HFF-Myc (cell line): Measurements from ENCODE around the gene GLRA3.
"Not testable (repeated sequence)": the region's sequence is repeated elsewhere in the genome, so short reads cannot be mapped to it uniquely, and the experiment has no call there.

Source experiments
- DNase-seq: peaks from one replicate; pipeline ENCODE4 v3.0.0-alpha.2; 2011; ENCODE audit warnings: low read depth; ENCODE audit errors: extremely low read depth
- H3K4me3 ChIP-seq: replicated peaks from 2 replicates; pipeline ENCODE4 v1.5.1; 2011; ENCODE audit warnings: low read depth, mild to moderate bottlenecking, control low read depth, low read length
- TF ChIP-seq, protein P1 (sequence below): IDR thresholded peaks from 2 replicates; pipeline ENCODE4 v1.5.1; 2012; ENCODE audit warnings: mild to moderate bottlenecking, low read depth, low read length, control low read depth; ENCODE audit errors: missing control alignments

The GLRA3 gene

DNA sequence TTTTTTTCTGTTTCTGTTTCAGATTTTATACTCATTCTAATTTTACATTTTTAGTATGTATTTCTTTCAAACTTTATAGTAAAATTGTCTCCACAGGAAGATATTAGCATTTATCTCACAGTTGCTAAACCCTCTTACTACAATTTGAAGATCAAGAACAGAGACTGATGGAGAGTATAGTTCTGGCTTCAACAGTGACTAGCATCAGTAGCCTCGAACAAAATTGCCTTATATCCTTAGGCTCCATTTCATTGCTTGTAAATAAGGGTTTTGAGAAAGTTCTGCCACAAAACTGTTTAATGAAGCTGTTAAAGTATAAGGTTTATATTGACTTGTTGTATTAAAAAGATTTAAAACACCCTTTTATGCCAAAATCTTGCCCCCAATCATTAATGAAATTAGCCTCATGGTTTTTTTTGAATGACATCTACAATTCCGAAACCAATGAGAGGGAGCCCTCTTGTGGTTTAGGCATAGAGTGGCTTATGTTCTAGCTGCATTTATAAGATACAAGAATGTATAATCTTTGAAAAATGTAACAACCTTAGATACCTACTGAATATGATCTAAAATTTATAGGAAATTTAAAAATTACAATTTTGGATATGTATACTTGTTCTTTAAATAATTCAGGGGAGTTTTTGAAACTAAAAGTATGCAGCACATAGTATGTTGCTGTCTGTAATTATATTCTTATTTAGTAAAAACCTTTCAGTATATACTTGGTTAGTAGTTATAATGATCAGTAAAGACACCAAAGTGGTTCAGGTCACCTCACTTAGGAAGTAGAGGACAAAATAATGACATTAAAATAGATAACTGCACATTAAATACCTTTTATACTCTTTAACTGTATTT, 196.9 kb downstream of the GLRA3 start:
- H3K4me3 ChIP-seq: no peak overlapping the region
- peak; percentile 20 for DNase-seq

DNA sequence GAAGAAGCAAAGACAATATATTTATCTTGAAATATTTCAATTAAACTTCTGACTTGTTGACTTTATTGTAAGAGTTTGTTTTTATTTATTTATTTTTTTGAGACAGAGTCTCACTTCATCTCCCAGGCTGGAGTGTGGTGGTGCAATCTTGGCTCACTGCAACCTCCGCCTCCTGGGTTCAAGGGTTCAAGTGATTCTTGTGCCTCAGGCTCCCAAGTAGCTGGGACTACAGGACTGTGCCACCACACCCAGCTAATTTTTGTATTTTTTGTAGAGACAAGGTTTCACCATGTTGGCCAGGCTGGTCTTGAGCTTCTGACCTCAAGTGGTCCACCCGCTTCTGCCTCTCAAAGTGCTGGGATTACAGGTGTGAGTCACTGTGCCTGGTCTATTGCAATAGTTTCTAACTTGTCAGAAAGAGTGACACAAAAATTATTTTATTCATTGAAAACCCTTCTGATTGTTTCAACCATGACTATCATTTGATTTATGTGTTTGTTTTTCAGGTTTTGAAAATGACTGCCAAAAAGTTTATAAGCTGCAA, 199.1 kb downstream of the GLRA3 start:
- not testable (repeated sequence) for DNase-seq, H3K4me3 ChIP-seq

More for the DNA sequence above, 196.9 kb downstream of the GLRA3 start:
- TF ChIP-seq, protein P1, sequence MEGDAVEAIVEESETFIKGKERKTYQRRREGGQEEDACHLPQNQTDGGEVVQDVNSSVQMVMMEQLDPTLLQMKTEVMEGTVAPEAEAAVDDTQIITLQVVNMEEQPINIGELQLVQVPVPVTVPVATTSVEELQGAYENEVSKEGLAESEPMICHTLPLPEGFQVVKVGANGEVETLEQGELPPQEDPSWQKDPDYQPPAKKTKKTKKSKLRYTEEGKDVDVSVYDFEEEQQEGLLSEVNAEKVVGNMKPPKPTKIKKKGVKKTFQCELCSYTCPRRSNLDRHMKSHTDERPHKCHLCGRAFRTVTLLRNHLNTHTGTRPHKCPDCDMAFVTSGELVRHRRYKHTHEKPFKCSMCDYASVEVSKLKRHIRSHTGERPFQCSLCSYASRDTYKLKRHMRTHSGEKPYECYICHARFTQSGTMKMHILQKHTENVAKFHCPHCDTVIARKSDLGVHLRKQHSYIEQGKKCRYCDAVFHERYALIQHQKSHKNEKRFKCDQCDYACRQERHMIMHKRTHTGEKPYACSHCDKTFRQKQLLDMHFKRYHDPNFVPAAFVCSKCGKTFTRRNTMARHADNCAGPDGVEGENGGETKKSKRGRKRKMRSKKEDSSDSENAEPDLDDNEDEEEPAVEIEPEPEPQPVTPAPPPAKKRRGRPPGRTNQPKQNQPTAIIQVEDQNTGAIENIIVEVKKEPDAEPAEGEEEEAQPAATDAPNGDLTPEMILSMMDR: peak; percentile 68

DNA sequence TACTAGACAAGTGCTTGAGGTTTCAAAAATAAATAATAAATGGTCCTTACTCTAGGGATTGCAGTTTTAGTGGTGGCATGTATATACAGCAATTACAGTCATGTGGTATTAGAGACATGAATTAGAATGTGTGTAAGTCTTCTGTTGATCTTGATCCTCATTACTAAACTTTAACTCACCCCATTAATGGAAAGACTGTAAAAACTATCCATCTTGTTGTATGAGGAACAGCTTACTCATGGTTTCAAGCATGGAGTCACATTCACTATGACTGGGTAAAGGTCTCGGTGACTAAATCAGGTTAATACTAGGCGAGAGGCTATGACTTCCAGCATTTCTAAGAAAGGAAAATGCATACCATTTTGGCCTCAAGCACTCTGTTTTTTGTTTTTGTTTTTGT, 199.8 kb downstream of the GLRA3 start:
- DNase-seq: no peak
- TF ChIP-seq, protein P1: no peak
- H3K4me3 ChIP-seq: no peak overlapping the region

- no peak overlapping the region for H3K4me3 ChIP-seq
- TF ChIP-seq, protein P1: no peak
- no peak for DNase-seq
Measured at GRCh38 chr4:174628191-174628590, 200.9 kb downstream of the GLRA3 start.

DNA sequence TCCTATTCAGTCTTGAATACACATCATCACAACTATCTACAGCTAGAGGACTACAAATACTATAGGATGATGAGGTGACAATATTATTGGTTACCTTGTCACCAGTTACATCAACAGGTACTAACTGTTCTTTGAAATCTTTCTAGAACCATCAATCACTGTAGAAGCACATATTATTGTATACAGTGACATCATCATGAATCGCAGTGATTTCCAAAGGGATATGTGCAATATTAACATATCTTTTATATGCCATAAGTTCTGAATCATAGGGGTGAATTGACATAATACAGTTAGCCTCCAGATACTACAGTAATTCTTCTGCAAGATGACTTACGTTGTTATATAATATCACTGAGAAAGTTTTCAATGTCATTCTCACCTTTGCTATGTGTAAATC, 201.6 kb downstream of the GLRA3 start:
- no peak overlapping the region for H3K4me3 ChIP-seq
- DNase-seq: no peak
- TF ChIP-seq, protein P1: no peak

DNA sequence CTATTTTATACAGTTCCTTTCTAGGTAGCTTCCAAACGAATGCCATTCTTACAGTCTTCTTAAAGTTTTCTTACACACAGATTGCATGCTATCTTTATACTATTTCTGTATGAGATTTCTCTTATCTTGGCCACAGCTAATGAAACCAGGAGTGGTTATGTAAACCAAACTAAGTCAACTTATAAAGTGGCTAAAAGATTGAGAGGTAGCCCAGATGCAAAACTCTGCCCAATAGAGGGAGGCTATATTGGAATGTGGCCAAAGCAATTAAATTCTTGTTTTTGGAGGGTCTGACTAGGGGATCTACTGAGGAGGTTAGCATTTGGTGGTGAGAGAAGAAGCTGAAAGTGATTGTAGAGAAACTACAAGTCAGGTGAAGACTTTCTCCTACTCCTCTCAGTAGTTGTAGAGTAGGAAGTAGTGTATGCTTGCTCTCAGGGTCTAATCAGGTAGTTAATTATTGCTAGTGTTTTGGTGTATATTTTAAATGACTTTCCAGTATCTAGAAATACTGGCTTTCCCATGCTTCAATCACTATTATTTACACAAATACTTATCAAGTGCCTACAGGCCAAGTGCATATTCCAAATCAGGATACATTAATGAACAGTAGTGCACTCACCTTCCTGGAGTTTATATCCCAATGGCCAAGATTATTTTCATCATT, 202.6 kb downstream of the GLRA3 start:
- H3K4me3 ChIP-seq: no peak overlapping the region
- DNase-seq: no peak
- TF ChIP-seq, protein P1: no peak

- no peak overlapping the region for H3K4me3 ChIP-seq
- DNase-seq: no peak
- TF ChIP-seq, protein P1: no peak
Measured at GRCh38 chr4:174616661-174617060, 212.4 kb downstream of the GLRA3 start.
